HEK293 (cell line): ENCODE data around the gene UCK1.

Experiments used
- ATF2 ChIP-seq: fragments of 450-650 bp; formaldehyde crosslinking; IDR thresholded peaks from 2 replicates; pipeline ENCODE4 v1.5.1; 2016; ENCODE audit warnings: missing biosample characterization, missing genetic modification characterization, low read depth
- GLI2 ChIP-seq: fragments of 450-650 bp; formaldehyde crosslinking; IDR thresholded peaks from 2 replicates; pipeline ENCODE4; 2017; ENCODE audit warnings: missing biosample characterization, missing genetic modification characterization, low read depth, borderline replicate concordance
- IKZF3 ChIP-seq: fragments of 450-650 bp; IDR thresholded peaks from 2 replicates; pipeline ENCODE4 v1.5.0; 2018; ENCODE audit warnings: missing biosample characterization, mild to moderate bottlenecking, missing genetic modification characterization, moderate library complexity
- KLF9 ChIP-seq: fragments of 450-650 bp; formaldehyde crosslinking; IDR thresholded peaks from 2 replicates; pipeline ENCODE4 v1.5.1; 2016; ENCODE audit warnings: missing biosample characterization, missing genetic modification characterization, low read depth
- MEIS1 ChIP-seq: sonication (generic); formaldehyde crosslinking; IDR thresholded peaks from 2 replicates; pipeline ENCODE4 v1.8.1; 2022; ENCODE audit warnings: missing genetic modification reagents, mild to moderate bottlenecking, borderline replicate concordance
- PRDM4 ChIP-seq: fragments of 450-650 bp; formaldehyde crosslinking; IDR thresholded peaks from 2 replicates; pipeline ENCODE4 v1.5.1; 2017; ENCODE audit warnings: missing biosample characterization, missing genetic modification characterization
- WT1 ChIP-seq: fragments of 450-650 bp; formaldehyde crosslinking; IDR thresholded peaks from 2 replicates; pipeline ENCODE4 v1.5.1; 2016; ENCODE audit warnings: missing biosample characterization, missing genetic modification characterization
- YY1 ChIP-seq: fragments of 450-650 bp; formaldehyde crosslinking; IDR thresholded peaks from 2 replicates; pipeline ENCODE4 v1.5.1; 2018; ENCODE audit warnings: missing biosample characterization, missing genetic modification characterization
- YY2 ChIP-seq: fragments of 450-650 bp; formaldehyde crosslinking; IDR thresholded peaks from 2 replicates; pipeline ENCODE4 v1.5.1; 2016; ENCODE audit warnings: missing biosample characterization, missing genetic modification characterization
- ZBTB6 ChIP-seq: fragments of 450-650 bp; formaldehyde crosslinking; IDR thresholded peaks from 2 replicates; pipeline ENCODE4 v1.5.1; 2017; ENCODE audit warnings: missing biosample characterization, missing genetic modification characterization
- ZEB2 ChIP-seq: fragments of 450-650 bp; formaldehyde crosslinking; IDR thresholded peaks from 2 replicates; pipeline ENCODE4 v1.5.1; 2016; ENCODE audit warnings: missing biosample characterization, missing genetic modification characterization
- ZFP69B ChIP-seq: fragments of 450-650 bp; formaldehyde crosslinking; IDR thresholded peaks from 2 replicates; pipeline ENCODE4 v1.5.1; 2016; ENCODE audit warnings: missing biosample characterization, missing genetic modification characterization
- ZNF132 ChIP-seq: fragments of 450-650 bp; formaldehyde crosslinking; IDR thresholded peaks from 2 replicates; pipeline ENCODE4 v1.5.1; 2017; ENCODE audit warnings: missing biosample characterization, missing genetic modification characterization, borderline replicate concordance
- ZNF214 ChIP-seq: fragments of 450-650 bp; formaldehyde crosslinking; IDR thresholded peaks from 2 replicates; pipeline ENCODE4 v1.5.1; 2017; ENCODE audit warnings: missing biosample characterization, mild to moderate bottlenecking, missing genetic modification characterization, borderline replicate concordance
- ZNF394 ChIP-seq: fragments of 450-650 bp; formaldehyde crosslinking; IDR thresholded peaks from 2 replicates; pipeline ENCODE4 v1.5.1; 2016; ENCODE audit warnings: missing biosample characterization, missing genetic modification characterization, mild to moderate bottlenecking, moderate library complexity, borderline replicate concordance
- ZNF398 ChIP-seq: fragments of 450-650 bp; formaldehyde crosslinking; IDR thresholded peaks from 2 replicates; pipeline ENCODE4 v1.5.1; 2017; ENCODE audit warnings: missing biosample characterization, missing genetic modification characterization
- ZNF416 ChIP-seq: fragments of 450-650 bp; formaldehyde crosslinking; IDR thresholded peaks from 2 replicates; pipeline ENCODE4 v1.5.1; 2016; ENCODE audit warnings: missing biosample characterization, missing genetic modification characterization
- ZNF514 ChIP-seq: fragments of 450-650 bp; formaldehyde crosslinking; IDR thresholded peaks from 2 replicates; pipeline ENCODE4 v1.5.1; 2016; ENCODE audit warnings: missing biosample characterization, missing genetic modification characterization
- ZNF530 ChIP-seq: fragments of 450-650 bp; formaldehyde crosslinking; IDR thresholded peaks from 2 replicates; pipeline ENCODE4 v1.5.1; 2016; ENCODE audit warnings: low read depth, missing biosample characterization, missing genetic modification characterization
- ZNF549 ChIP-seq: fragments of 450-650 bp; IDR thresholded peaks from 2 replicates; pipeline ENCODE4 v1.5.1; 2018; ENCODE audit warnings: missing biosample characterization, missing genetic modification characterization, mild to moderate bottlenecking, inconsistent platforms, moderate library complexity
- ZNF626 ChIP-seq: fragments of 450-650 bp; sonication (Bioruptor Pico); formaldehyde crosslinking; IDR thresholded peaks from 2 replicates; pipeline ENCODE4 v1.5.1; 2018; ENCODE audit warnings: missing biosample characterization, missing genetic modification characterization, inconsistent platforms
- ZNF639 ChIP-seq: fragments of 450-650 bp; formaldehyde crosslinking; IDR thresholded peaks from 2 replicates; pipeline ENCODE4 v1.5.1; 2016; ENCODE audit warnings: missing biosample characterization, missing genetic modification characterization
- ZNF645 ChIP-seq: fragments of 450-650 bp; formaldehyde crosslinking; IDR thresholded peaks from 2 replicates; pipeline ENCODE4; 2016; ENCODE audit warnings: missing biosample characterization, missing genetic modification characterization
- ZNF692 ChIP-seq: fragments of 450-650 bp; formaldehyde crosslinking; IDR thresholded peaks from 2 replicates; pipeline ENCODE4 v1.5.1; 2016; ENCODE audit warnings: missing biosample characterization, missing genetic modification characterization
- ZNF785 ChIP-seq: fragments of 450-650 bp; formaldehyde crosslinking; IDR thresholded peaks from 2 replicates; pipeline ENCODE4 v1.5.1; 2016; ENCODE audit warnings: missing biosample characterization, missing genetic modification characterization
- ZSCAN18 ChIP-seq: fragments of 450-650 bp; formaldehyde crosslinking; IDR thresholded peaks from 2 replicates; pipeline ENCODE4 v1.5.1; 2016; ENCODE audit warnings: missing biosample characterization, missing genetic modification characterization
- ZSCAN23 ChIP-seq: fragments of 450-650 bp; formaldehyde crosslinking; IDR thresholded peaks from 2 replicates; pipeline ENCODE4 v1.5.1; 2016; ENCODE audit warnings: missing biosample characterization, missing genetic modification characterization

Gene UCK1

GRCh38 chr9:131500939-131501541, 30.0 kb downstream of the UCK1 start (continued):
- TF ChIP-seq ZNF639 (tag by site-specific recombination) (peak; percentile 28; the same call in 1 of the 2 replicates), ZNF530 (no peak), ZSCAN18 (no peak), WT1 (tag by site-specific recombination) (peak; percentile 66), ZNF514 (tag by site-specific recombination) (no peak), ZNF549 (tag by site-specific recombination) (no peak), ZNF398 (no peak; the same call in 1 of the 2 replicates), MEIS1 (CRISPR knock-in tag) (no peak), IKZF3 (tag by site-specific recombination) (no peak), ZNF394 (peak; percentile 11; the same call in 1 of the 2 replicates), ATF2 (tag by site-specific recombination) (no peak), KLF9 (tag by site-specific recombination) (no peak), ZSCAN23 (tag by site-specific recombination) (no peak), ZFP69B (peak; percentile 40; the same call in 1 of the 2 replicates), PRDM4 (tag by site-specific recombination) (no peak), ZNF785 (tag by site-specific recombination) (no peak), ZNF214 (tag by site-specific recombination) (no peak), ZNF626 (no peak), GLI2 (tag by site-specific recombination) (no peak), YY2 (tag by site-specific recombination) (no peak), ZEB2 (peak; percentile 57), ZNF692 (tag by site-specific recombination) (0 out of 2 replicates have a peak, but pooled peaks have one; percentile 25), YY1 (no peak), ZNF132 (tag by site-specific recombination) (no peak), ZNF645 (no peak), ZNF416 (tag by site-specific recombination) (no peak), ZBTB6 (tag by site-specific recombination) (no peak)
